Liver (tissue), 3 donors: ENCODE data around the gene FAM78A.

Experiments
- CTCF ChIP-seq: fragments of 150-350 bp; IDR thresholded peaks from 2 replicates; pipeline ENCODE4 v1.5.1; 2017; ENCODE audit warnings: improper control_type of control experiment, low read depth, low read length; ENCODE audit not compliant: missing input control
- EGR1 ChIP-seq, 2 donors: IDR thresholded peaks; 2 replicates each; pipeline ENCODE4 v1.6.1; 2016 to 2018; ENCODE audit warnings: antibody characterized with exemption in 2 of 2, low read depth in 2 of 2
- JUND ChIP-seq, 2 donors: IDR thresholded peaks; 2 replicates each; pipeline ENCODE4 v1.6.1; 2016; ENCODE audit warnings: antibody characterized with exemption in 2 of 2
- RAD21 ChIP-seq, 2 donors: IDR thresholded peaks; 2 replicates each; pipeline ENCODE4 v1.6.1; 2016; ENCODE audit warnings: antibody characterized with exemption in 2 of 2, mild to moderate bottlenecking in 2 of 2
- REST ChIP-seq: IDR thresholded peaks from 2 replicates; pipeline ENCODE4 v1.6.1; 2016; ENCODE audit warnings: antibody characterized with exemption, mild to moderate bottlenecking
- donor health status: healthy.
- donor health status: healthy.

GRCh38 chr9:131298816-131299215 is 22.5 kb upstream of the FAM78A start:
- no peak for TF ChIP-seq JUND (IDR thresholded peaks at IDR 0.05)
- no peak for TF ChIP-seq CTCF
- no peak for TF ChIP-seq EGR1 (IDR thresholded peaks at IDR 0.05; ENCODE audit: low read depth in 2 of 2)
- no peak for TF ChIP-seq RAD21 (IDR thresholded peaks at IDR 0.05)
- TF ChIP-seq REST, result no peak
